Trophoblast cell (in vitro differentiated cells and primary cell): ENCODE data around the gene GNGT2.

ENCODE experiments used
- DNase-seq, 2 donors: peaks; one replicate each; pipeline ENCODE4 v3.0.0-alpha.2; 2016
- H2AFZ ChIP-seq: 2 replicates; pipeline ENCODE4 v1.6.1; 2013; ENCODE audit warnings: low read length, moderate library complexity, mild to moderate bottlenecking; ENCODE audit not compliant: insufficient read depth, poor library complexity
- H2AK5ac ChIP-seq: 2 replicates; pipeline ENCODE4 v1.6.1; 2013; ENCODE audit warnings: mild to moderate bottlenecking, low read length
- H2BK120ac ChIP-seq: 2 replicates; pipeline ENCODE4 v1.6.1; 2013; ENCODE audit warnings: low read length, mild to moderate bottlenecking, moderate library complexity; ENCODE audit not compliant: insufficient read depth, poor library complexity
- H2BK12ac ChIP-seq: 2 replicates; pipeline ENCODE4 v1.6.1; 2013; ENCODE audit warnings: mild to moderate bottlenecking, low read length, moderate library complexity
- H2BK5ac ChIP-seq: 2 replicates; pipeline ENCODE4 v1.6.1; 2013; ENCODE audit warnings: low read length, low read depth, moderate library complexity, mild to moderate bottlenecking; ENCODE audit not compliant: poor library complexity
- H3K14ac ChIP-seq: 2 replicates; pipeline ENCODE4 v1.6.1; 2013; ENCODE audit warnings: mild to moderate bottlenecking, low read length
- H3K18ac ChIP-seq: 2 replicates; pipeline ENCODE4 v1.6.1; 2013; ENCODE audit warnings: mild to moderate bottlenecking, low read length
- H3K23ac ChIP-seq: 2 replicates; pipeline ENCODE4 v1.6.1; 2013; ENCODE audit warnings: low read length
- H3K27ac ChIP-seq: 2 replicates; pipeline ENCODE4 v1.5.1; 2013; ENCODE audit warnings: low read depth, mild to moderate bottlenecking, inconsistent platforms, low read length, moderate library complexity
- H3K27me3 ChIP-seq: 2 replicates; pipeline ENCODE4 v1.6.1; 2013; ENCODE audit warnings: inconsistent platforms, mild to moderate bottlenecking, low read length, moderate library complexity; ENCODE audit not compliant: insufficient read depth
- H3K36me3 ChIP-seq, 2 experiments: 1 replicate in 1 of 2; 2 replicates in 1 of 2; pipeline ENCODE4 v1.6.1; 2013; ENCODE audit warnings: low read length in 2 of 2, mild to moderate bottlenecking in 2 of 2, moderate library complexity in 1 of 2; ENCODE audit not compliant: insufficient read depth in 2 of 2, control insufficient read depth in 1 of 2
- H3K4ac ChIP-seq: 2 replicates; pipeline ENCODE4 v1.6.1; 2013; ENCODE audit warnings: low read depth, mild to moderate bottlenecking, low read length, moderate library complexity
- H3K4me1 ChIP-seq, 2 experiments: 1 replicate in 1 of 2; 2 replicates in 1 of 2; pipeline ENCODE4 v1.6.1; 2013; ENCODE audit warnings: low read length in 2 of 2, mild to moderate bottlenecking in 2 of 2, moderate library complexity in 1 of 2; ENCODE audit not compliant: insufficient read depth in 2 of 2, control insufficient read depth in 1 of 2
- H3K4me2 ChIP-seq: 2 replicates; pipeline ENCODE4 v1.6.1; 2013; ENCODE audit warnings: inconsistent platforms, mild to moderate bottlenecking, low read length, moderate library complexity
- H3K4me3 ChIP-seq: 2 replicates; pipeline ENCODE4 v1.5.1; 2013; ENCODE audit warnings: mild to moderate bottlenecking, low read depth, low read length, inconsistent platforms
- H3K79me1 ChIP-seq: one replicate; pipeline ENCODE4 v1.6.1; 2013; ENCODE audit warnings: low read length
- H3K79me2 ChIP-seq: 2 replicates; pipeline ENCODE4 v1.6.1; 2013; ENCODE audit warnings: low read length, mild to moderate bottlenecking; ENCODE audit not compliant: control insufficient read depth, insufficient read depth, poor library complexity
- H3K9ac ChIP-seq: 2 replicates; pipeline ENCODE4 v1.6.1; 2013; ENCODE audit warnings: mild to moderate bottlenecking, low read length
- H3K9me3 ChIP-seq: 2 replicates; pipeline ENCODE4 v1.6.1; 2013; ENCODE audit warnings: low read depth, mild to moderate bottlenecking, control low read depth, inconsistent platforms, low read length; ENCODE audit not compliant: insufficient read depth
- H4K12ac ChIP-seq: 2 replicates; pipeline ENCODE4 v1.6.1; 2013; ENCODE audit warnings: low read depth, mild to moderate bottlenecking, low read length, moderate library complexity
- H4K8ac ChIP-seq: 2 replicates; pipeline ENCODE4 v1.6.1; 2013; ENCODE audit warnings: low read depth, mild to moderate bottlenecking, low read length, moderate library complexity
- H4K91ac ChIP-seq: one replicate; pipeline ENCODE4 v1.6.1; 2013; ENCODE audit warnings: low read depth, mild to moderate bottlenecking, low read length, moderate library complexity
- WGBS: extraction: QIAGEN DNeasy Blood & Tissue Kit; methylation state at CpG from one replicate; pipeline ENCODE4 v1.1.7; 2013; ENCODE audit warnings: missing lambda C conversion rate; ENCODE audit not compliant: insufficient read length, insufficient coverage; ENCODE audit errors: extremely low coverage; 5-methylcytosine and 5-hydroxymethylcytosine counted together

Gene GNGT2

GRCh38 chr17:49168706-49169105 lies 41.7 kb downstream of the GNGT2 start:
- Histone ChIP-seq H2BK5ac (no peak overlapping the region), H2BK12ac (no peak overlapping the region), H2AFZ (no peak overlapping the region), H3K9ac (no peak overlapping the region), H3K9me3 (peaks cover 10% of the 10 kb centered on the region), H4K91ac (no peak overlapping the region), H3K36me3 (no peaks in the 10 kb centered on the region), H3K79me1 (no peaks in the 10 kb centered on the region), H3K23ac (no peak overlapping the region), H3K14ac (no peak overlapping the region), H3K4me2 (no peak overlapping the region), H4K12ac (no peak overlapping the region), H2BK120ac (no peak overlapping the region), H3K27me3 (no peaks in the 10 kb centered on the region), H3K18ac (no peak overlapping the region), H3K79me2 (no peaks in the 10 kb centered on the region), H3K27ac (no peak overlapping the region), H3K4me3 (no peak overlapping the region), H3K4me1 (no peaks in the 10 kb centered on the region), H2AK5ac (no peak overlapping the region), H4K8ac (no peak overlapping the region), H3K4ac (no peak overlapping the region)
- no CpG with 5 or more reads among the region's 9 CpGs for WGBS
- no peak for DNase-seq

DNA sequence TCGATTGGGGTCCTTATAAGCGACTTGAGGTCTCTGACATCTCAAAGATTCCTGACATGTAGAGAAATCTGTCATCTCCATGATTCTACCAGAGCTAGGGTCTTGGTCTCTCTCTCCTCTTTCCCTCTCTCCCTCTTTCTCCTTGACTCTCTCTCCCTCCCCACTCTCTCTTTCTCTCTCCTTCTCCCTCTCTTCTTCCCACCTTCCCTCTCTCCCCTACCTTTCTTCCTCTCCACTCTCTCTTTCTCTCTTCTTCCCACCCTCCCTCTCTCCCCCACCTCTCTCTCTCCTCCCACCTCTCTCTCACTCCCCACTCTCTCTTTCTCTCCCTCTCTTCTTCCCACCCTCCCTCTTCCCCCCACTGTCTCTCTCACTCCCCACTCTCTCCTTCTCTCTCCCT lies 45.2 kb downstream of the GNGT2 start:
- Histone ChIP-seq H3K4me1 (no peaks in the 10 kb centered on the region), H2BK120ac (no peak overlapping the region)
- no CpG with 5 or more reads among the region's 2 CpGs for WGBS

GRCh38 chr17:49162866-49163265 lies 47.5 kb downstream of the GNGT2 start:
- Histone ChIP-seq H2AK5ac (no peak overlapping the region), H3K9ac (no peak overlapping the region), H3K27ac (no peak overlapping the region), H2BK12ac (no peak overlapping the region), H3K4ac (no peak overlapping the region), H3K4me2 (no peak overlapping the region), H4K12ac (no peak overlapping the region), H3K9me3 (no peaks in the 10 kb centered on the region), H2BK5ac (no peak overlapping the region), H3K4me3 (no peak overlapping the region), H3K79me1 (no peaks in the 10 kb centered on the region), H3K79me2 (no peaks in the 10 kb centered on the region), H3K23ac (no peak overlapping the region), H2AFZ (no peak overlapping the region), H4K91ac (no peak overlapping the region), H3K4me1 (no peaks in the 10 kb centered on the region), H2BK120ac (no peak overlapping the region), H3K14ac (no peak overlapping the region), H3K36me3 (no peaks in the 10 kb centered on the region), H4K8ac (no peak overlapping the region), H3K27me3 (no peaks in the 10 kb centered on the region), H3K18ac (no peak overlapping the region)
- DNase-seq: no peak
- no CpG with 5 or more reads among the region's 4 CpGs for WGBS

More for the DNA sequence above, 45.2 kb downstream of the GNGT2 start:
- H3K9me3 ChIP-seq: peaks cover 6% of the 10 kb centered on the region
- H4K8ac ChIP-seq: no peak overlapping the region
- H4K12ac ChIP-seq: no peak overlapping the region
- H3K4me2 ChIP-seq: no peak overlapping the region
- DNase-seq: no peak
- no peak overlapping the region for H3K18ac ChIP-seq
- H3K27me3 ChIP-seq: no peaks in the 10 kb centered on the region
- no peak overlapping the region for H3K9ac ChIP-seq
- no peak overlapping the region for H3K14ac ChIP-seq
- H2BK12ac ChIP-seq: no peak overlapping the region
- no peak overlapping the region for H3K27ac ChIP-seq
- no peaks in the 10 kb centered on the region for H3K36me3 ChIP-seq
- H2AFZ ChIP-seq: no peak overlapping the region
- H3K23ac ChIP-seq: no peak overlapping the region
- H4K91ac ChIP-seq: no peak overlapping the region
- no peak overlapping the region for H2AK5ac ChIP-seq
- no peaks in the 10 kb centered on the region for H3K79me2 ChIP-seq
- H3K79me1 ChIP-seq: no peaks in the 10 kb centered on the region
- H3K4ac ChIP-seq: no peak overlapping the region
- H3K4me3 ChIP-seq: no peak overlapping the region
- no peak overlapping the region for H2BK5ac ChIP-seq

DNA sequence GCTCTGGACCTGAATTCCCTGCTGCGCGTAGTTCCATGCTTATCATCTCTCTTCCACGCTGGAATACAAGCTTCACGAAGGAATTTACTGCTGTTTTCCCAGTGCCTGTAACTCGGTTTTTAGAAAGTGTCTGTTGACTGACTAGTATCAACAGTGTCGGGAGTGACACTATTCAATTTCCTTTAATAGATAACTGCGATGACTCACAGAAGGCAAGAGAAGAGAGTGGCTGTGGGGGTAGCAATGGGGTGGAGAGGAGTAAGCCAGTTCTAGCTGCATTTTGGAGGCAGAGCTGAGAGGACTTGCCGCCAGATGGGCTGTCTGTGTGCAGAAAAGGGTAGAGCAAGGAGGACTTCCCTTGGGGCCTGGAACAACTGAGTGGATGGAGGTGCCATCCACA lies 52.6 kb downstream of the GNGT2 start:
- Histone ChIP-seq H3K79me1 (no peaks in the 10 kb centered on the region), H2BK120ac (no peak overlapping the region), H2AK5ac (no peak overlapping the region), H3K36me3 (no peaks in the 10 kb centered on the region), H3K23ac (no peak overlapping the region), H2AFZ (no peak overlapping the region), H3K27ac (no peak overlapping the region), H3K14ac (no peak overlapping the region), H3K9ac (no peak overlapping the region), H3K27me3 (no peaks in the 10 kb centered on the region), H3K18ac (no peak overlapping the region), H3K4ac (no peak overlapping the region), H4K8ac (no peak overlapping the region), H2BK12ac (no peak overlapping the region), H3K4me3 (no peak overlapping the region), H3K4me1 (no peaks in the 10 kb centered on the region), H2BK5ac (no peak overlapping the region), H3K9me3 (no peaks in the 10 kb centered on the region), H4K91ac (no peak overlapping the region), H4K12ac (no peak overlapping the region), H3K79me2 (no peaks in the 10 kb centered on the region), H3K4me2 (no peak overlapping the region)
- DNase-seq: no peak
- WGBS: no CpG with 5 or more reads among the region's 8 CpGs
